Mammary epithelial cell (primary cell): ENCODE measurements around the gene SLC44A2.

ENCODE experiments used
- CTCF ChIP-seq, 2 donors: IDR thresholded peaks in 1 of 2; conservative IDR thresholded peaks in 1 of 2; 2 replicates each; pipeline ENCODE4 v1.5.1; 2011 to 2012; ENCODE audit warnings: inconsistent platforms in 2 of 2, low read length in 2 of 2, mild to moderate bottlenecking in 2 of 2, control low read depth in 1 of 2, low read depth in 1 of 2; ENCODE audit not compliant: insufficient read depth in 1 of 2; ENCODE audit errors: extremely low read depth in 1 of 2
- EZH2 ChIP-seq: IDR thresholded peaks from 2 replicates; pipeline ENCODE4 v1.6.1; 2012; ENCODE audit warnings: low read length, inconsistent platforms, borderline replicate concordance

- no peak for TF ChIP-seq CTCF (conservative IDR thresholded peaks at IDR 0.05 in 1 of 2, IDR thresholded peaks at IDR 0.05 in 1 of 2; ENCODE audit: extremely low read depth in 1 of 2, insufficient read depth in 1 of 2, low read depth in 1 of 2, low read length in 2 of 2)
- no peak for TF ChIP-seq EZH2
Measured at GRCh38 chr19:10660346-10660745, 35.0 kb downstream of the SLC44A2 start.
